A673 (cell line): Measurements from ENCODE around the gene PRKAR2A.

Experiments used
- CTCF ChIP-seq: fragments of 300-800, 200-600 bp; sonication (generic); conservative IDR thresholded peaks from 2 replicates; pipeline ENCODE4 v1.5.1; 2017; ENCODE audit warnings: low read depth, mild to moderate bottlenecking, antibody characterized with exemption, low read length, moderate library complexity, mixed read lengths
- EZH2 ChIP-seq: fragments of 200-600 bp; sonication (generic); IDR thresholded peaks from 2 replicates; pipeline ENCODE4 v1.6.1; 2017; ENCODE audit warnings: borderline replicate concordance, low read depth, mild to moderate bottlenecking, mixed read lengths, antibody characterized with exemption, low read length; ENCODE audit not compliant: poor library complexity, severe bottlenecking

- TF ChIP-seq CTCF (no peak), EZH2 (no peak)
These were observed 108.6 kb downstream of the PRKAR2A start for GRCh38 chr3:48738926-48739616.
